Body of pancreas (tissue), 4 donors: Measurements from ENCODE around the gene GUCA1C.

Experiments
- CTCF ChIP-seq, 7 experiments: fragments of 450-650 bp in 4 of 7; fragments of 200-600 bp in 3 of 7; sonication (generic) in 3 of 7; IDR thresholded peaks; one replicate each; pipeline ENCODE4 v1.5.1; 2016 to 2019; ENCODE audit warnings: antibody characterized with exemption in 7 of 7
- POLR2A ChIP-seq, 3 donors: fragments of 450-650 bp; IDR thresholded peaks; one replicate each; pipeline ENCODE4 v1.6.1; 2016; ENCODE audit warnings: antibody characterized with exemption in 3 of 3, mild to moderate bottlenecking in 2 of 3

- no peak for TF ChIP-seq POLR2A (IDR thresholded peaks at IDR 0.05)
- TF ChIP-seq CTCF (IDR thresholded peaks at IDR 0.05), result no peak
These were observed 58.7 kb downstream of the GUCA1C start for GRCh38 chr3:108894981-108895380.
